K562 (cell line): ENCODE measurements around the gene PACC1. TPM values are rescaled to one million over a fixed set of nuclear protein-coding genes. Genes with fewer than 3 reads are reported as not detected.

Experiments
- ATAC-seq: fragments of 200-7000 bp; cut with Tn5 transposase; 3 replicates; pipeline ENCODE4 v1.9.1; 2020; ENCODE audit warnings: moderate library complexity
- BruUV-seq: library from RNA; stranded (reverse); fragments of 400-500 nt; replicated peaks from 2 replicates; lab custom pipeline; 2021; lab: Mats Ljungman, UMichigan
- CTCF ChIA-PET: fragments of 300-600 bp; formaldehyde crosslinking; extraction: SDS; loops from one replicate; lab custom pipeline; 2021; ENCODE audit warnings: low intra/inter-chr PET ratio; lab: Yijun Ruan, JAX
- POLR2A ChIA-PET: fragments of 300-600, 350-650 bp; sonication (Branson Sonifier 250); formaldehyde crosslinking; extraction: SDS; loops from one replicate; lab custom pipeline; 2021; ENCODE audit warnings: antibody characterized with exemption, inconsistent platforms; lab: Yijun Ruan, JAX
- DNase-seq, 4 experiments: peaks; one replicate each; pipeline versions ENCODE4 v3.0.0 to v3.0.0-alpha.2; 2011 to 2018; ENCODE audit warnings: low spot score in 3 of 4, mixed read lengths in 3 of 4; ENCODE audit errors: extremely low read depth in 1 of 4
- FAIRE-seq: peaks from 2 replicates; lab custom pipeline; 2011; peaks lifted over from hg19 to GRCh38; lab: Jason Lieb, UNC
- H2AFZ ChIP-seq: 2 replicates; pipeline ENCODE4 v1.6.0; 2011; ENCODE audit warnings: low read depth, low read length, control low read depth, inconsistent platforms
- H3K27ac ChIP-seq: fragments of 200-600 bp; 3 replicates; pipeline ENCODE4 v1.8.0; 2011; ENCODE audit warnings: low read depth, mild to moderate bottlenecking, control low read depth, inconsistent platforms, low read length, moderate library complexity, mixed read lengths; ENCODE audit errors: extremely low read depth
- H3K27me3 ChIP-seq, 2 experiments: fragments of 300-600 bp in 1 of 2; 2 replicates in 1 of 2; 3 replicates in 1 of 2; pipeline versions ENCODE4 v1.6.0 to v1.8.0; 2011; ENCODE audit warnings: inconsistent platforms in 2 of 2, low read length in 2 of 2, mild to moderate bottlenecking in 1 of 2, mixed read lengths in 1 of 2, moderate library complexity in 1 of 2; ENCODE audit not compliant: control insufficient read depth in 2 of 2, insufficient read depth in 2 of 2
- H3K36me3 ChIP-seq: fragments of 300-600 bp; 3 replicates; pipeline ENCODE4 v1.8.0; 2011; ENCODE audit warnings: mild to moderate bottlenecking, low read length, inconsistent platforms; ENCODE audit not compliant: control insufficient read depth, insufficient read depth
- H3K4me1 ChIP-seq, 2 experiments: fragments of 200-600 bp in 1 of 2; replicated peaks in 1 of 2; 2 replicates in 1 of 2; 3 replicates in 1 of 2; pipeline versions ENCODE4 v1.5.1 to v1.8.0; 2011; ENCODE audit warnings: inconsistent platforms in 2 of 2, low read length in 2 of 2, mild to moderate bottlenecking in 1 of 2, mixed read lengths in 1 of 2, moderate library complexity in 1 of 2; ENCODE audit not compliant: control insufficient read depth in 2 of 2, insufficient read depth in 2 of 2
- H3K4me2 ChIP-seq: 2 replicates; pipeline ENCODE4 v1.6.1; 2011; ENCODE audit warnings: low read length, control low read depth, inconsistent platforms, mixed read lengths; ENCODE audit not compliant: insufficient read depth
- H3K4me3 ChIP-seq: fragments of 200-600 bp; sonication (generic), shearing (Covaris generic); 2 replicates; pipeline ENCODE4 v1.5.1; 2016; ENCODE audit warnings: control low read depth, inconsistent platforms
- H3K79me2 ChIP-seq: fragments of 200-600 bp; 3 replicates; pipeline ENCODE4 v1.8.0; 2011; ENCODE audit warnings: low read length, inconsistent platforms; ENCODE audit not compliant: control insufficient read depth, insufficient read depth
- H3K9ac ChIP-seq, 2 experiments: 2 replicates each; pipeline versions ENCODE4 v1.6.0 to v1.6.1; 2011; ENCODE audit warnings: low read depth in 2 of 2, low read length in 2 of 2, control low read depth in 1 of 2, inconsistent platforms in 1 of 2, mild to moderate bottlenecking in 1 of 2, mixed read lengths in 1 of 2; ENCODE audit not compliant: insufficient read depth in 1 of 2
- H3K9me1 ChIP-seq: one replicate; pipeline ENCODE4 v1.6.0; 2011; ENCODE audit warnings: inconsistent platforms, mild to moderate bottlenecking, low read length, moderate library complexity; ENCODE audit not compliant: control insufficient read depth, insufficient read depth
- H3K9me3 ChIP-seq: replicated peaks from 2 replicates; pipeline ENCODE4 v1.5.1; 2011; ENCODE audit warnings: low read depth, low read length, inconsistent platforms; ENCODE audit not compliant: control insufficient read depth, insufficient read depth
- H4K20me1 ChIP-seq: replicated peaks from 2 replicates; pipeline ENCODE4 v1.6.1; 2011; ENCODE audit warnings: low read length, inconsistent platforms, mixed read lengths; ENCODE audit not compliant: control insufficient read depth, insufficient read depth
- CHAMP1 ChIP-seq: fragments of 450-650 bp; IDR thresholded peaks from 2 replicates; pipeline ENCODE4 v1.6.1; 2016; ENCODE audit warnings: mild to moderate bottlenecking
- CSDE1 ChIP-seq, 2 experiments: fragments of 450-650 bp; IDR thresholded peaks; 2 replicates each; pipeline ENCODE4 v1.6.1; 2016; ENCODE audit warnings: mild to moderate bottlenecking in 1 of 2
- ETS2 ChIP-seq: IDR thresholded peaks from 2 replicates; pipeline ENCODE4 v1.6.1; 2016; ENCODE audit warnings: borderline replicate concordance, missing genetic modification characterization, mild to moderate bottlenecking, moderate library complexity, missing compliant biosample characterization; ENCODE audit not compliant: poor library complexity, severe bottlenecking
- RB1 ChIP-seq: fragments of 450-650 bp; IDR thresholded peaks from 2 replicates; pipeline ENCODE4 v1.6.1; 2017; ENCODE audit warnings: low read depth, mild to moderate bottlenecking
- SMAD3 ChIP-seq: fragments of 450-650 bp; formaldehyde crosslinking; conservative IDR thresholded peaks from 2 replicates; pipeline ENCODE4 v1.4.0; 2020; ENCODE audit warnings: mild to moderate bottlenecking
- STAT5B ChIP-seq: fragments of 250-450 bp; sonication (Bioruptor Pico); IDR thresholded peaks from 2 replicates; pipeline ENCODE4 v1.8.0; 2021; ENCODE audit warnings: mild to moderate bottlenecking, inconsistent platforms
- U2AF1 ChIP-seq: fragments of 200-400 bp; formaldehyde crosslinking; optimal IDR thresholded peaks from 2 replicates; pipeline ENCODE3; 2017; ENCODE audit warnings: mild to moderate bottlenecking, low read depth, low read length, moderate library complexity
- ZBTB1 ChIP-seq: sonication (generic); formaldehyde crosslinking; IDR thresholded peaks from 2 replicates; pipeline ENCODE4 v1.8.1; 2023; ENCODE audit warnings: missing genetic modification reagents, low read depth, mild to moderate bottlenecking, borderline replicate concordance
- ZBTB34 ChIP-seq: fragments of 250-450 bp; sonication (Bioruptor Pico); IDR thresholded peaks from 2 replicates; pipeline ENCODE4 v1.8.0; 2021; ENCODE audit warnings: mild to moderate bottlenecking, moderate library complexity
- ZNF561 ChIP-seq: fragments of 450-650 bp; formaldehyde crosslinking; conservative IDR thresholded peaks from 2 replicates; pipeline ENCODE4 v1.4.0; 2020; ENCODE audit warnings: mild to moderate bottlenecking, moderate library complexity
- ZNF609 ChIP-seq: sonication (generic); formaldehyde crosslinking; IDR thresholded peaks from 2 replicates; pipeline ENCODE4 v1.8.1; 2023; ENCODE audit warnings: missing genetic modification reagents, mild to moderate bottlenecking, borderline replicate concordance
- WGBS: fragments of 100-300 bp; shearing (Covaris generic); methylation state at CpG from one replicate; pipeline ENCODE4 v1.1.6; 2016; ENCODE audit warnings: low coverage, mixed read lengths; ENCODE audit not compliant: insufficient coverage; ENCODE audit errors: missing lambda C conversion rate; 5-methylcytosine and 5-hydroxymethylcytosine counted together
- in situ Hi-C: fragments of 300-500 bp; cut with MboI; formaldehyde crosslinking; loops from 4 replicates; pipeline ENCODE4 v1.15.0; 2018; ENCODE audit warnings: inconsistent platforms, mixed read lengths
- intact Hi-C: fragments of 100-400 bp; cut with micrococcal nuclease; formaldehyde crosslinking; loops from 2 replicates; pipeline ENCODE4 v1.14.2; 2022
- polyA plus RNA-seq, 8 experiments: library from polyadenylated mRNA; depleted of rRNA in 4 of 8; stranded (reverse) in 5 of 8; unstranded in 3 of 8; fragments of >200 nt; fragmentation: Nextera tagmentation in 2 of 8; fragmentation: Illumina TruSeq in 1 of 8; extraction: Ambion mirVana in 2 of 8; extraction: Trizol in 1 of 8; gene quantifications; 2 replicates each; pipeline versions ENCODE4 v1.2.1 to v1.2.3, GENCODE V29; 2011 to 2014; ENCODE audit warnings: inconsistent platforms in 1 of 8, missing spikeins in 1 of 8
- total RNA-seq, 7 experiments: library from RNA; depleted of rRNA in 6 of 7; stranded (reverse); fragments of >200 nt in 6 of 7; fragmentation: Illumina TruSeq in 2 of 7; extraction: Trizol in 2 of 7; gene quantifications; 2 replicates each; pipeline versions ENCODE4 v1.2.1 to v1.2.3, GENCODE V29; 2011 to 2021; ENCODE audit warnings: low replicate concordance in 1 of 7

The PACC1 gene
- total and polyA plus RNA-seq, 9 of the 15 experiments (the other 6 are each of a cell fraction or from before 2014, with no cell fraction given), result 7.1 to 19.3 (median 14.9) TPM

- Histone ChIP-seq H3K27me3 (no peaks in the 10 kb centered on the region), H4K20me1 (no peaks in the 10 kb centered on the region), H3K27ac (no peak overlapping the region), H3K4me2 (no peak overlapping the region), H3K79me2 (no peaks in the 10 kb centered on the region), H3K4me3 (no peak overlapping the region), H3K9me3 (peaks cover 3% of the 10 kb centered on the region; the same call in 1 of the 2 replicates), H3K9me1 (no peaks in the 10 kb centered on the region), H3K4me1 (no peaks in the 10 kb centered on the region), H3K9ac (no peak overlapping the region), H3K36me3 (peaks cover 58% of the 10 kb centered on the region), H2AFZ (no peak overlapping the region)
- DNase-seq (no peak), ATAC-seq (peak; percentile 7; the same call in 1 of the 3 replicates), FAIRE-seq (no peak)
- ChIA-PET POLR2A (interaction anchor here (0.7 to 2.4 kb wide), 3 partner anchors 11 to 16 kb away, joined by 3 to 9 read pairs (median 6); no protein-coding TSS in a partner anchor), CTCF (no interaction called here)
- intact Hi-C loops, result loop anchor here (5.0 kb wide), 2 partner anchors 90 to 685 kb away; no protein-coding TSS in a partner anchor
- in situ Hi-C loops, result loop anchor here (25.0 kb wide), 1 partner anchor 680 kb away; the partner anchor contains the start of gene NEK2
- no TSS peak for BruUV-seq
- no peak for TF ChIP-seq STAT5B
- TF ChIP-seq CSDE1 (IDR thresholded peaks at IDR 0.05), result no peak
- no peak for TF ChIP-seq ETS2 (tag)
- TF ChIP-seq RB1, result no peak
- TF ChIP-seq ZBTB34 (CRISPR knock-in tag), result no peak
- no peak for TF ChIP-seq SMAD3
- TF ChIP-seq ZBTB1 (CRISPR knock-in tag), result no peak
- TF ChIP-seq ZNF561 (CRISPR knock-in tag), result no peak
- no peak for TF ChIP-seq ZNF609 (CRISPR knock-in tag)
- no peak for TF ChIP-seq CHAMP1
- TF ChIP-seq U2AF1, result no peak
- WGBS, result 56% methylated on average over 5 of the region's 5 CpGs
These were observed 47.8 kb downstream of the PACC1 start for GRCh38 chr1:212366901-212367300.
